Measurements from ENCODE around the gene CLEC14A.

The CLEC14A gene

DNA sequence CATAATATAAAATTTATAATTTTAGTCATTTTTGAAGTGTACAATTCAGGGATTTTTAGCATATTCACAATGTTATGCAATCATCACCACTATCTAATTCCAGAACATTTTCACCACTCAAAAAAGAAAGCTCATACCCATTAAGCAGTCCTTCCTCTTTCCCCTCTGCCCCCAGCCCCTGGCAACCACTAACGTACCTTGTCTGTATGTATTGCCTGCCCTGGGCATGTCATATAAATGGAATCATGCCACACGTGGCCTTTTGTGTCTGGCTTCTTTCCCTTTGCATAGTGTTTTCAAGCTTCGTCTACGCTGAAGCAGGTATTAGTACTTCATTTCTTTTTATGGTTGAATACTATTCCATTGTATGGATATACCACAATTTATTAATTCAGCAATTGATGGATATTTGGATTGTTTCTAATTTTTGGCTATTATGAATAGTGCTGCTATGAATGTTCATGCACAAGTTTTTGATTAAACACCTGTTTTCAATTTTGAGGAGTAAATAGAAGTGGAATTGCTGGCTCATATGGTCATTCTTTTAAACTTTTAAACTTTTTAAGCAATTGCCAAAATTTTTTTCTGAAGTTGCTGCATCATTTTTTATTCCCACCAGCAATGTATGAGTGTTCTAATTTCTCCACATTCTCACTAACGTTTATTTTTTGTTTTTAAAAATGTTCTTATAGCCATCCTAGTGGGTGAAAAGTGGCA lies 49.8 kb downstream of the CLEC14A start:
- no peak for DNase-seq (ENCODE audit: low read depth)

DNA sequence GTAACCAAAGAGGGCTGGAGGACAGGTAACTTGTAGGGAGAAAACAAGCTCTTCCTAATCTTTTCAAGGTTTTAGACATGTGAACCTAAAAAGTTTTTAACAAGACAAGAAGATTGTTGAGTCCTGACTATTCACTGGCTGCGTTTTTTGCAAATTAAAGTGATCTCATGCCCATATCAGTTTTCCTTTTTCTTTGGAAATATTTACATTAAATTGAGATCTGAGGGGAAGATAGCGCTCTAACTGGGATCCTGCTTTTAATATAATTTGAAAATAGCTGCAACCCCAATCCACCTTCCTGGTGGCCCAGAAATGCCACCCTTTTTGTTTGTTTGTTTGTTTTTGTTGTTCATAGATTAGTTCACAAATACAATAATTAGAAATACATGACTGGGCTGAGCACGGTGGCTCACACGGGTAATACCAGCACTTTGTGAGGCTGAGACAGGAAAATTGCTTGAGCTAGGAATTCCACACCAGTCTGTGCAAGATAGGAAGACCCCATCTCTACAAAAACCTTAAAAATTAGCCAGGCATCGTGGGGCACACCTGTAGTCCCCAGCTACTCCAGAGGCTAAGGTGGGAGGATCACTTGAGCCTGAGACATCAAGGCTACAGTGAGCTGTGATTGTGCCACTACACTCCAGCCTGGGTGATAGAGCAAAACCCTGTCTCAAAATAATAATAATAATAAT lies 50.6 kb downstream of the CLEC14A start:
- DNase-seq (ENCODE audit: low read depth), result no peak

DNA sequence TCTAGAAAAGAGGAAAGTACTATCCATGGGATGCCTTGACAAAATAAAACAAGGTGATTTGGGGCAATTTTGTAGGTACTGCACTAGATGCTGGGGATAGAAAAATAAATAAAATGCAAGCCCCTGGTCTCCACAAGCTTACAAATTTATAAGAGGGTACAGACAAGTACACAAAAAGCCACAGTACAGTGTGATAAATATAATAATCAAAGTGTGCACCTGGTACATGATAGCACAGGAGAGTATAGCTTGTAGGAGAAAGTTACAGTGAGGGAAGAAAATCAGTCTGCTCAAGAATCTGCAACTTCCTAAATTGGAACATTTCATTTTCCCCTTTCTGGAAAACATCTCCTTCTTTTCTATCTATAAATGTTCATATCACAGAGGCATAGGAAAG lies 51.2 kb downstream of the CLEC14A start:
- DNase-seq (ENCODE audit: low read depth), result no peak
